Thymus (tissue), 11 donors: ENCODE results near the gene FRMD4A. TPM values are rescaled to one million over a fixed set of nuclear protein-coding genes. Genes with fewer than 3 reads are reported as not detected.
"Not testable (repeated sequence)": the region's sequence is repeated elsewhere in the genome, so short reads cannot be mapped to it uniquely, and the experiment has no call there.

ENCODE experiments used
- DNase-seq, 9 donors: peaks; one replicate each; pipeline ENCODE4 v3.0.0-alpha.2; 2013; ENCODE audit warnings: low spot score in 9 of 9, low read depth in 6 of 9, missing footprints in 1 of 9
- H3K27ac ChIP-seq, 2 donors: one replicate each; pipeline ENCODE4 v1.5.1; 2013; ENCODE audit warnings: control low read depth in 1 of 2, low read depth in 1 of 2, low read length in 1 of 2, mild to moderate bottlenecking in 1 of 2, moderate library complexity in 1 of 2
- H3K27me3 ChIP-seq, 2 donors: one replicate each; pipeline ENCODE4 v1.5.1; 2013; ENCODE audit warnings: low read length in 1 of 2; ENCODE audit not compliant: control insufficient read depth in 2 of 2, insufficient read depth in 1 of 2
- H3K36me3 ChIP-seq, 2 donors: one replicate each; pipeline ENCODE4 v1.5.1; 2013; ENCODE audit warnings: low read length in 1 of 2, mild to moderate bottlenecking in 1 of 2, moderate library complexity in 1 of 2; ENCODE audit not compliant: control insufficient read depth in 2 of 2, insufficient read depth in 2 of 2
- H3K4me1 ChIP-seq, 2 donors: one replicate each; pipeline ENCODE4 v1.5.1; 2013; ENCODE audit warnings: low read length in 2 of 2; ENCODE audit not compliant: control insufficient read depth in 2 of 2, insufficient read depth in 2 of 2
- H3K4me3 ChIP-seq, 2 donors: one replicate each; pipeline ENCODE4 v1.5.1; 2013; ENCODE audit warnings: low read length in 2 of 2, control low read depth in 1 of 2, mild to moderate bottlenecking in 1 of 2
- H3K9me3 ChIP-seq, 2 donors: one replicate each; pipeline ENCODE4 v1.5.1; 2013; ENCODE audit warnings: low read length in 1 of 2, mild to moderate bottlenecking in 1 of 2; ENCODE audit not compliant: control insufficient read depth in 2 of 2, insufficient read depth in 1 of 2
- WGBS: extraction: QIAGEN DNeasy Blood & Tissue Kit; methylation state at CpG from one replicate; pipeline ENCODE4 v1.1.7; 2013; 5-methylcytosine and 5-hydroxymethylcytosine counted together
- polyA plus RNA-seq: library from polyadenylated mRNA; stranded (reverse); fragments of 200-250 nt; gene quantifications from one replicate; pipeline ENCODE4 v1.2.3, GENCODE V29; 2013
- total RNA-seq: library from RNA; stranded (reverse); fragments of 120-200 nt; gene quantifications from one replicate; pipeline ENCODE4 v1.2.4, GENCODE V29; 2013
- donor health status: healthy.

Gene FRMD4A
- total and polyA plus RNA-seq, 2 donors = 13.3 to 16.2 TPM

GRCh38 chr10:13721486-13721885 is 609.2 kb downstream of the FRMD4A start:
- Histone ChIP-seq H3K27me3 (no peaks in the 10 kb centered on the region), H3K27ac (no peak overlapping the region), H3K4me1 (peaks cover 27 to 34% of the 10 kb centered on the region in 2 donors), H3K36me3 (no peaks in the 10 kb centered on the region), H3K4me3 (no peak overlapping the region), H3K9me3 (no peaks in the 10 kb centered on the region)
- no peak for DNase-seq
- WGBS = 98% methylated on average over 7 of the region's 7 CpGs

- WGBS = 85% methylated on average over 4 of the region's 4 CpGs
- H3K27me3 ChIP-seq = no peaks in the 10 kb centered on the region
These were observed 610.0 kb downstream of the FRMD4A start for GRCh38 chr10:13720699-13721098.

GRCh38 chr10:13719425-13719824 is 611.3 kb downstream of the FRMD4A start:
- 91% methylated on average over 5 of the region's 5 CpGs for WGBS
- DNase-seq = no peak
- Histone ChIP-seq H3K36me3 (no peaks in the 10 kb centered on the region), H3K4me1 (peaks cover 27 to 34% of the 10 kb centered on the region in 2 donors), H3K9me3 (no peaks in the 10 kb centered on the region), H3K4me3 (no peak overlapping the region), H3K27me3 (no peaks in the 10 kb centered on the region), H3K27ac (peak overlapping the region; percentile 21 to 42)

More at GRCh38 chr10:13720699-13721098, 610.0 kb downstream of the FRMD4A start:
- H3K9me3 ChIP-seq = no peaks in the 10 kb centered on the region
- H3K36me3 ChIP-seq = no peaks in the 10 kb centered on the region
- no peak overlapping the region for H3K4me3 ChIP-seq
- H3K4me1 ChIP-seq = peaks cover 27 to 34% of the 10 kb centered on the region in 2 donors
- H3K27ac ChIP-seq = no peak overlapping the region
- DNase-seq = no peak

- Histone ChIP-seq H3K36me3 (no peaks in the 10 kb centered on the region), H3K9me3 (no peaks in the 10 kb centered on the region), H3K4me3 (no peak overlapping the region), H3K4me1 (peaks cover 27 to 34% of the 10 kb centered on the region in 2 donors), H3K27me3 (no peaks in the 10 kb centered on the region), H3K27ac (peak overlapping the region; percentile 88 to 92)
- no peak for DNase-seq
- 76% methylated on average over 4 of the region's 4 CpGs for WGBS
These were observed 611.9 kb downstream of the FRMD4A start for GRCh38 chr10:13718820-13719219.

GRCh38 chr10:13717936-13718772 is 612.6 kb downstream of the FRMD4A start:
- Histone ChIP-seq H3K27ac (peak overlapping the region; percentile 88 to 92), H3K36me3 (no peaks in the 10 kb centered on the region), H3K27me3 (no peaks in the 10 kb centered on the region), H3K4me3 (peak overlapping the region; percentile 25 to 43), H3K4me1 (peaks cover 27 to 34% of the 10 kb centered on the region in 2 donors), H3K9me3 (no peaks in the 10 kb centered on the region)
- 2% methylated on average over 26 of the region's 26 CpGs for WGBS
- DNase-seq = peak in 8 of 9 donors; percentile 56 to 90 (median 73)

GRCh38 chr10:13717571-13717935 is 613.2 kb downstream of the FRMD4A start:
- H3K27ac ChIP-seq = peak overlapping the region; percentile 88 to 92
- no peaks in the 10 kb centered on the region for H3K36me3 ChIP-seq
- 76% methylated on average over 8 of the region's 8 CpGs for WGBS
- peaks cover 27 to 40% of the 10 kb centered on the region in 2 donors for H3K4me1 ChIP-seq
- H3K27me3 ChIP-seq = no peaks in the 10 kb centered on the region
- peak overlapping the region; percentile 25 to 43 for H3K4me3 ChIP-seq
- no peaks in the 10 kb centered on the region for H3K9me3 ChIP-seq
- DNase-seq = no peak

- Histone ChIP-seq H3K27ac (peak overlapping the region in 1 of 2 donors; percentile 27), H3K36me3 (no peaks in the 10 kb centered on the region), H3K4me3 (no peak overlapping the region), H3K9me3 (no peaks in the 10 kb centered on the region), H3K4me1 (peaks cover 27 to 45% of the 10 kb centered on the region in 2 donors), H3K27me3 (no peaks in the 10 kb centered on the region)
- WGBS = 97% methylated on average over 10 of the region's 10 CpGs
- no peak for DNase-seq
These were observed 614.3 kb downstream of the FRMD4A start for GRCh38 chr10:13716081-13717071.

GRCh38 chr10:13715596-13715995 is 615.1 kb downstream of the FRMD4A start:
- DNase-seq, H3K27ac ChIP-seq, H3K36me3 ChIP-seq, H3K9me3 ChIP-seq, H3K27me3 ChIP-seq, H3K4me3 ChIP-seq: not testable (repeated sequence)
- H3K4me1 ChIP-seq = peaks cover 27 to 50% of the 10 kb centered on the region in 2 donors
- 98% methylated on average over 5 of the region's 5 CpGs for WGBS

GRCh38 chr10:13715100-13715499 is 615.6 kb downstream of the FRMD4A start:
- Histone ChIP-seq H3K36me3 (no peaks in the 10 kb centered on the region), H3K27me3 (no peaks in the 10 kb centered on the region), H3K4me3 (no peak overlapping the region), H3K27ac (no peak overlapping the region), H3K9me3 (no peaks in the 10 kb centered on the region), H3K4me1 (peaks cover 27 to 51% of the 10 kb centered on the region in 2 donors)
- no peak for DNase-seq
- WGBS = 98% methylated on average over 5 of the region's 5 CpGs
